IMR-90 (cell line): ENCODE results near the gene CIBAR2. TPM values are rescaled to one million over a fixed set of nuclear protein-coding genes. Genes with fewer than 3 reads are reported as not detected.

ENCODE experiments used
- polyA plus RNA-seq, 3 experiments: library from polyadenylated mRNA; depleted of rRNA; stranded (reverse); fragments of >200 nt; gene quantifications; 2 replicates each; pipeline ENCODE4 v1.2.3, GENCODE V29; 2012; ENCODE audit warnings: low replicate concordance in 1 of 3
- total RNA-seq: library from RNA; depleted of rRNA; stranded (reverse); fragments of >200 nt; gene quantifications from 2 replicates; pipeline ENCODE4 v1.2.3, GENCODE V29; 2012
- TF ChIP-seq, protein P1 (sequence below): fragments of 150-350 bp; IDR thresholded peaks from 2 replicates; pipeline ENCODE4 v1.6.1; 2016; ENCODE audit warnings: low read depth, mild to moderate bottlenecking, low read length, moderate library complexity, borderline replicate concordance

Gene CIBAR2
- total and polyA plus RNA-seq, 2 of the 4 experiments (the other 2 are of a cell fraction), result 0.18 to 0.24 TPM

DNA sequence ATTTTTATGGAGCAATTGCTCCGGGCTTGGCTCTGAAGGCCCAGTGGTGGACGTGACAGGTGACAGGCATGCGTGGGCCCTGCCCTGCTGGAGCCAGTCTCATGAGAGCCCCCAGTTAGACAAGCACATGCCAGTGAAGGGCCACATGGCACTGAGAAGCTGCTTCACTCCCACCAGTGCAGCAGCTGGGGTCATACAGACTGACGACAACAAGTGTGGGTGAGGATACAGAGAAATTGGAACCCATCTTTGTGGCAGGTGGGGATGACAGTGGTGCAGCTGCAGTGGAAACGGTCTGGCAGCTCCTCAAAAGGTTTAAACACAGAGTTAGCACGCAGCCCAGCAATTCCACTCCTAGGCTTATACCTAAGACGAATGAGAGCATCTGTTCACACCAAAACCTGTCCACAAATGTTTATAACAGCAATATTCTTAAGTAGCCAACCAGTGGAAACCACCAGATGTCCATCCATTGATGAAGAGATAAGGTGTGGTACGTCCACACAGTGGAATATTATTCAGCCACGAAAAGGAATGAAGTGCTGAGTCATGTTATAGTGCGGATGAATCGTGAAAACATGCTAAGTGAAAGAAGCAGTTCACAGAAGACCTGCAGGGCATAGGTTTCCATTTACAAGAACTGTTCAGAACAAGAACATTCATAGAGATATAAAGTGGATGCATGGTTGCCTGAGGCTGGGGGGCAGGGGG lies 12.5 kb upstream of the CIBAR2 start (continued):
- TF ChIP-seq, protein P1, sequence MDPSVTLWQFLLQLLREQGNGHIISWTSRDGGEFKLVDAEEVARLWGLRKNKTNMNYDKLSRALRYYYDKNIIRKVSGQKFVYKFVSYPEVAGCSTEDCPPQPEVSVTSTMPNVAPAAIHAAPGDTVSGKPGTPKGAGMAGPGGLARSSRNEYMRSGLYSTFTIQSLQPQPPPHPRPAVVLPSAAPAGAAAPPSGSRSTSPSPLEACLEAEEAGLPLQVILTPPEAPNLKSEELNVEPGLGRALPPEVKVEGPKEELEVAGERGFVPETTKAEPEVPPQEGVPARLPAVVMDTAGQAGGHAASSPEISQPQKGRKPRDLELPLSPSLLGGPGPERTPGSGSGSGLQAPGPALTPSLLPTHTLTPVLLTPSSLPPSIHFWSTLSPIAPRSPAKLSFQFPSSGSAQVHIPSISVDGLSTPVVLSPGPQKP, result no peak
